Neuronal stem cell (in vitro differentiated cells): ENCODE data around the gene MCRIP2.

Experiments used
- DNase-seq: peaks from one replicate; pipeline ENCODE4 v3.0.0-alpha.2; 2013; ENCODE audit warnings: low spot score
- H2AFZ ChIP-seq: one replicate; pipeline ENCODE4 v1.6.1; 2013; ENCODE audit warnings: mild to moderate bottlenecking, low read length, inconsistent platforms
- H2AK5ac ChIP-seq: 2 replicates; pipeline ENCODE4 v1.6.1; 2013; ENCODE audit warnings: low read depth, mild to moderate bottlenecking, inconsistent platforms, low read length, moderate library complexity, mixed read lengths
- H2BK120ac ChIP-seq: 2 replicates; pipeline ENCODE4 v1.6.1; 2013; ENCODE audit warnings: low read depth, mild to moderate bottlenecking, inconsistent platforms, low read length, moderate library complexity, mixed read lengths
- H2BK12ac ChIP-seq: one replicate; pipeline ENCODE4 v1.6.1; 2013; ENCODE audit warnings: low read length, inconsistent platforms
- H2BK15ac ChIP-seq: 2 replicates; pipeline ENCODE4 v1.6.1; 2013; ENCODE audit warnings: mild to moderate bottlenecking, low read length, inconsistent platforms, mixed read lengths
- H2BK5ac ChIP-seq: one replicate; pipeline ENCODE4 v1.6.1; 2013; ENCODE audit warnings: inconsistent platforms, mild to moderate bottlenecking, low read length, moderate library complexity
- H3K14ac ChIP-seq: one replicate; pipeline ENCODE4 v1.6.1; 2013; ENCODE audit warnings: low read length, inconsistent platforms
- H3K18ac ChIP-seq: 2 replicates; pipeline ENCODE4 v1.6.1; 2013; ENCODE audit warnings: low read length, inconsistent platforms
- H3K23ac ChIP-seq: 2 replicates; pipeline ENCODE4 v1.6.1; 2013; ENCODE audit warnings: low read depth, mild to moderate bottlenecking, mixed read lengths, low read length, inconsistent platforms; ENCODE audit not compliant: poor library complexity
- H3K27ac ChIP-seq: replicated peaks from 3 replicates; pipeline ENCODE4 v1.5.1; 2013; ENCODE audit warnings: low read length, inconsistent platforms
- H3K27me3 ChIP-seq, 3 experiments: 2 replicates each; pipeline ENCODE4 v1.6.1; 2013; ENCODE audit warnings: low read length in 3 of 3, mild to moderate bottlenecking in 2 of 3, inconsistent platforms in 1 of 3, low read depth in 1 of 3, mixed read lengths in 1 of 3, moderate library complexity in 1 of 3; ENCODE audit not compliant: control insufficient read depth in 3 of 3, insufficient read depth in 3 of 3
- H3K36me3 ChIP-seq, 2 donors: replicated peaks in 1 of 2; 2 replicates each; pipeline ENCODE4 v1.6.1; 2013; ENCODE audit warnings: low read length in 2 of 2; ENCODE audit not compliant: control insufficient read depth in 2 of 2, insufficient read depth in 2 of 2
- H3K4ac ChIP-seq: 2 replicates; pipeline ENCODE4 v1.6.1; 2013; ENCODE audit warnings: inconsistent platforms, mild to moderate bottlenecking, low read length, moderate library complexity
- H3K4me1 ChIP-seq, 2 donors: 1 replicate in 1 of 2; 2 replicates in 1 of 2; pipeline ENCODE4 v1.6.1; 2013; ENCODE audit warnings: low read length in 2 of 2, low read depth in 1 of 2; ENCODE audit not compliant: control insufficient read depth in 2 of 2, insufficient read depth in 1 of 2
- H3K4me2 ChIP-seq: one replicate; pipeline ENCODE4 v1.6.1; 2013; ENCODE audit warnings: mild to moderate bottlenecking, low read length, inconsistent platforms; ENCODE audit not compliant: insufficient read depth, poor library complexity, severe bottlenecking
- H3K4me3 ChIP-seq, 2 donors: 2 replicates each; pipeline ENCODE4 v1.5.1; 2013; ENCODE audit warnings: low read length in 2 of 2, mild to moderate bottlenecking in 2 of 2, inconsistent platforms in 1 of 2, moderate library complexity in 1 of 2
- H3K79me1 ChIP-seq: one replicate; pipeline ENCODE4 v1.6.1; 2013; ENCODE audit warnings: low read depth, mild to moderate bottlenecking, inconsistent platforms, low read length, moderate library complexity
- H3K9ac ChIP-seq: one replicate; pipeline ENCODE4 v1.6.1; 2013; ENCODE audit warnings: mild to moderate bottlenecking, low read depth, low read length, inconsistent platforms; ENCODE audit not compliant: poor library complexity
- H3K9me3 ChIP-seq, 2 donors: replicated peaks in 1 of 2; 2 replicates each; pipeline versions ENCODE3 to v1.6.1; 2013; ENCODE audit warnings: low read length in 2 of 2, mild to moderate bottlenecking in 2 of 2, inconsistent platforms in 1 of 2, low read depth in 1 of 2, mixed read lengths in 1 of 2, moderate library complexity in 1 of 2; ENCODE audit not compliant: control insufficient read depth in 2 of 2, insufficient read depth in 1 of 2
- H4K8ac ChIP-seq: one replicate; pipeline ENCODE4 v1.6.1; 2013; ENCODE audit warnings: low read depth, mild to moderate bottlenecking, inconsistent platforms, low read length, moderate library complexity
- H4K91ac ChIP-seq: one replicate; pipeline ENCODE4 v1.6.1; 2013; ENCODE audit warnings: low read length, low read depth, mild to moderate bottlenecking, inconsistent platforms; ENCODE audit not compliant: poor library complexity
- WGBS, 2 donors: extraction: QIAGEN DNeasy Blood & Tissue Kit; methylation state at CpG; one replicate each; pipeline ENCODE4 v1.1.7; 2013; ENCODE audit warnings: missing lambda C conversion rate in 2 of 2, mixed read lengths in 1 of 2; ENCODE audit not compliant: insufficient read length in 2 of 2, insufficient replicate concordance in 1 of 2; ENCODE audit errors: extremely low coverage in 2 of 2; 5-methylcytosine and 5-hydroxymethylcytosine counted together

Gene MCRIP2

GRCh38 chr16:652454-653305 lies 11.1 kb downstream of the MCRIP2 start:
- H3K79me1 ChIP-seq = peaks cover 8% of the 10 kb centered on the region
- no peak overlapping the region for H2AFZ ChIP-seq
- H3K4ac ChIP-seq = no peak overlapping the region
- H3K4me1 ChIP-seq = peaks cover 9 to 16% of the 10 kb centered on the region in 2 donors
- no peak overlapping the region for H3K14ac ChIP-seq
- no peak for DNase-seq
- H3K36me3 ChIP-seq = peaks cover 5 to 57% of the 10 kb centered on the region in 2 donors
- H2BK15ac ChIP-seq = no peak overlapping the region
- no peak overlapping the region for H4K8ac ChIP-seq
- no peak overlapping the region for H2BK12ac ChIP-seq
- H3K9ac ChIP-seq = no peak overlapping the region
- H2BK5ac ChIP-seq = peak overlapping the region; percentile 39
- H2AK5ac ChIP-seq = no peak overlapping the region
- no peak overlapping the region for H3K18ac ChIP-seq
- WGBS, 2 donors = no CpG with 5 or more reads among the region's 28 CpGs
- H3K9me3 ChIP-seq = no peaks in the 10 kb centered on the region
- no peak overlapping the region for H4K91ac ChIP-seq
- H3K4me2 ChIP-seq = no peak overlapping the region
- no peak overlapping the region for H3K23ac ChIP-seq
- no peaks in the 10 kb centered on the region for H3K27me3 ChIP-seq
- H2BK120ac ChIP-seq = no peak overlapping the region
- H3K4me3 ChIP-seq = no peak overlapping the region
- H3K27ac ChIP-seq = no peak overlapping the region

GRCh38 chr16:654034-654433 lies 12.4 kb downstream of the MCRIP2 start:
- Histone ChIP-seq H3K9ac (peak overlapping the region; percentile 60), H2BK5ac (no peak overlapping the region), H2BK120ac (no peak overlapping the region), H3K36me3 (peaks cover 9 to 70% of the 10 kb centered on the region in 2 donors), H3K27ac (no peak overlapping the region), H2AFZ (no peak overlapping the region), H3K27me3 (no peaks in the 10 kb centered on the region), H3K4me3 (no peak overlapping the region), H3K4me1 (peaks cover 4 to 7% of the 10 kb centered on the region in 2 donors), H3K14ac (no peak overlapping the region), H3K4me2 (no peak overlapping the region), H2BK12ac (no peak overlapping the region), H4K8ac (no peak overlapping the region), H3K23ac (peak overlapping the region; percentile 17), H4K91ac (no peak overlapping the region), H3K4ac (no peak overlapping the region), H3K79me1 (peaks cover 7% of the 10 kb centered on the region), H3K9me3 (no peaks in the 10 kb centered on the region), H3K18ac (no peak overlapping the region), H2BK15ac (no peak overlapping the region), H2AK5ac (no peak overlapping the region)
- DNase-seq = no peak
- WGBS, 2 donors = no CpG with 5 or more reads among the region's 12 CpGs

GRCh38 chr16:657487-657886 lies 15.9 kb downstream of the MCRIP2 start:
- Histone ChIP-seq H3K4me2 (no peak overlapping the region), H3K23ac (no peak overlapping the region), H3K4me3 (no peak overlapping the region), H4K91ac (no peak overlapping the region), H2BK12ac (no peak overlapping the region), H3K27me3 (no peaks in the 10 kb centered on the region), H3K4ac (no peak overlapping the region), H2BK15ac (no peak overlapping the region), H3K36me3 (peaks cover 11 to 80% of the 10 kb centered on the region in 2 donors), H3K9me3 (no peaks in the 10 kb centered on the region), H2BK120ac (no peak overlapping the region), H3K18ac (no peak overlapping the region), H2AK5ac (no peak overlapping the region), H2BK5ac (no peak overlapping the region), H3K9ac (peak overlapping the region; percentile 44), H4K8ac (no peak overlapping the region), H3K14ac (no peak overlapping the region), H3K79me1 (peaks cover 16% of the 10 kb centered on the region), H3K4me1 (peaks cover 3 to 6% of the 10 kb centered on the region in 2 donors), H2AFZ (no peak overlapping the region), H3K27ac (no peak overlapping the region)
- no peak for DNase-seq
- WGBS, 2 donors = no CpG with 5 or more reads among the region's 22 CpGs

- no peak overlapping the region for H2BK12ac ChIP-seq
- H3K4me2 ChIP-seq = no peak overlapping the region
- H2BK5ac ChIP-seq = no peak overlapping the region
- peaks cover 14 to 71% of the 10 kb centered on the region in 2 donors for H3K36me3 ChIP-seq
- H2BK15ac ChIP-seq = peak overlapping the region; percentile 43
- H3K27me3 ChIP-seq = no peaks in the 10 kb centered on the region
- H2AK5ac ChIP-seq = no peak overlapping the region
- H3K4me1 ChIP-seq = peaks cover 3 to 6% of the 10 kb centered on the region in 2 donors
- peak overlapping the region; percentile 21 for H3K9ac ChIP-seq
- H2AFZ ChIP-seq = no peak overlapping the region
- H3K4ac ChIP-seq = no peak overlapping the region
- peak overlapping the region in 1 of 2 donors; percentile 52 for H3K4me3 ChIP-seq
- H4K8ac ChIP-seq = no peak overlapping the region
- no peak overlapping the region for H3K14ac ChIP-seq
- H3K18ac ChIP-seq = no peak overlapping the region
- no peak for DNase-seq
- H3K79me1 ChIP-seq = peaks cover 13% of the 10 kb centered on the region
- no peak overlapping the region for H4K91ac ChIP-seq
- no peak overlapping the region for H2BK120ac ChIP-seq
- WGBS, 2 donors = no CpG with 5 or more reads among the region's 35 CpGs
- H3K9me3 ChIP-seq = no peaks in the 10 kb centered on the region
- H3K23ac ChIP-seq = no peak overlapping the region
- no peak overlapping the region for H3K27ac ChIP-seq
Measured at GRCh38 chr16:658679-659571, 17.3 kb downstream of the MCRIP2 start.
